Mucosa of descending colon (tissue), 3 donors: ENCODE data around the gene VMP1. TPM values are rescaled to one million over a fixed set of nuclear protein-coding genes. Genes with fewer than 3 reads are reported as not detected.

ENCODE experiments used
- ATAC-seq: fragments of 200-7000 bp; cut with Tn5 transposase; one replicate; pipeline ENCODE4 v1.9.1; 2020; ENCODE audit warnings: mild to moderate bottlenecking, moderate library complexity
- DNase-seq, 3 donors: peaks; one replicate each; pipeline ENCODE4 v3.0.0-alpha.2; 2020
- H3K36me3 ChIP-seq: fragments of 200-600 bp; one replicate; pipeline ENCODE4 v1.8.0; 2021; ENCODE audit warnings: low read depth, mild to moderate bottlenecking
- H3K4me1 ChIP-seq: fragments of 200-600 bp; one replicate; pipeline ENCODE4 v1.8.0; 2021; ENCODE audit warnings: low read depth, mild to moderate bottlenecking
- H3K4me3 ChIP-seq: fragments of 200-600 bp; one replicate; pipeline ENCODE4 v1.8.0; 2021; ENCODE audit warnings: mild to moderate bottlenecking
- H3K9me3 ChIP-seq: fragments of 200-600 bp; one replicate; pipeline ENCODE4 v1.8.0; 2021; ENCODE audit warnings: mild to moderate bottlenecking
- intact Hi-C, 2 donors: fragments of 100-400 bp; cut with DNase I in 1 of 2; cut with micrococcal nuclease in 1 of 2; formaldehyde crosslinking; loops; one replicate each; pipeline versions ENCODE4 v1.11.0 to v1.11.1; 2022; cut with DNase I, micrococcal nuclease
- microRNA-seq: library from miRNA; unstranded; fragments of <30 nt; microRNA quantifications from one replicate; pipeline ENCODE4, GENCODE V29; 2019
- total RNA-seq, 3 donors: library from RNA; stranded (reverse); fragmentation: NEBNext Ultra II Directional in 2 of 3; extraction: Animal tissue kit (Norgen Biotek cat#: 25700) in 2 of 3; gene quantifications; one replicate each; pipeline versions ENCODE4 v1.2.1 to v1.2.4, GENCODE V29; 2021 to 2023
- TF ChIP-seq, protein P1 (sequence below): fragments of 200-600 bp; IDR thresholded peaks from one replicate; pipeline ENCODE4 v1.8.0; 2022; ENCODE audit warnings: antibody characterized with exemption, mild to moderate bottlenecking
- donor health status: DM: no; HTN: no; CAD: no; lungs with moderate emphysema.
- donor health status: DM: no; HTN: no; CAD: no.
- donor health status: DM: no; HTN: yes; CAD: no.

VMP1 gene
- total RNA-seq, 3 donors from 2014 or later: 257 to 361 (median 266) TPM

DNA sequence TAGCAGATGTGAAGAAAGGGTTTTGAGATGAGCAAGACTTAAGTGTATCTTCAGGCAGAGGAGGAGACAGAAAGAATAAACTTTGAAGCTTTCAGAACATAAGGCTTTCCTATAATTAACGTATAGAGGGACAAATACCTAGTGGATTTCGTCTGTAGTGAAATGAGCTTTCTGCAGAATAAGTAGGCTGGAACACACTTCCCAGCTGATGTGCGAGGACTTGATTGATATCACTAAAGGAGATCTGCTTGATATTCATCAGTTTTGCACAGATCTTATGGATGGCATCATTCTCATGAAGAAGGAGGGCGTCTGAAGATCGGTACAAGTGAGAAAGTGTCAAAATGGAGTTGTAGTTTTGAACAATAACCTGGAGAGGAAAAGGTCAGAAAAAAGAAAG is 170.5 kb downstream of the VMP1 start:
- DNase-seq (no peak), ATAC-seq (no peak)
- TF ChIP-seq, protein P1, sequence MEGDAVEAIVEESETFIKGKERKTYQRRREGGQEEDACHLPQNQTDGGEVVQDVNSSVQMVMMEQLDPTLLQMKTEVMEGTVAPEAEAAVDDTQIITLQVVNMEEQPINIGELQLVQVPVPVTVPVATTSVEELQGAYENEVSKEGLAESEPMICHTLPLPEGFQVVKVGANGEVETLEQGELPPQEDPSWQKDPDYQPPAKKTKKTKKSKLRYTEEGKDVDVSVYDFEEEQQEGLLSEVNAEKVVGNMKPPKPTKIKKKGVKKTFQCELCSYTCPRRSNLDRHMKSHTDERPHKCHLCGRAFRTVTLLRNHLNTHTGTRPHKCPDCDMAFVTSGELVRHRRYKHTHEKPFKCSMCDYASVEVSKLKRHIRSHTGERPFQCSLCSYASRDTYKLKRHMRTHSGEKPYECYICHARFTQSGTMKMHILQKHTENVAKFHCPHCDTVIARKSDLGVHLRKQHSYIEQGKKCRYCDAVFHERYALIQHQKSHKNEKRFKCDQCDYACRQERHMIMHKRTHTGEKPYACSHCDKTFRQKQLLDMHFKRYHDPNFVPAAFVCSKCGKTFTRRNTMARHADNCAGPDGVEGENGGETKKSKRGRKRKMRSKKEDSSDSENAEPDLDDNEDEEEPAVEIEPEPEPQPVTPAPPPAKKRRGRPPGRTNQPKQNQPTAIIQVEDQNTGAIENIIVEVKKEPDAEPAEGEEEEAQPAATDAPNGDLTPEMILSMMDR: no peak
- H3K36me3 ChIP-seq: peaks cover 5% of the 10 kb centered on the region
- intact Hi-C loops: no loop called here
- no peaks in the 10 kb centered on the region for H3K4me1 ChIP-seq
- no peaks in the 10 kb centered on the region for H3K9me3 ChIP-seq
- no peak overlapping the region for H3K4me3 ChIP-seq

DNA sequence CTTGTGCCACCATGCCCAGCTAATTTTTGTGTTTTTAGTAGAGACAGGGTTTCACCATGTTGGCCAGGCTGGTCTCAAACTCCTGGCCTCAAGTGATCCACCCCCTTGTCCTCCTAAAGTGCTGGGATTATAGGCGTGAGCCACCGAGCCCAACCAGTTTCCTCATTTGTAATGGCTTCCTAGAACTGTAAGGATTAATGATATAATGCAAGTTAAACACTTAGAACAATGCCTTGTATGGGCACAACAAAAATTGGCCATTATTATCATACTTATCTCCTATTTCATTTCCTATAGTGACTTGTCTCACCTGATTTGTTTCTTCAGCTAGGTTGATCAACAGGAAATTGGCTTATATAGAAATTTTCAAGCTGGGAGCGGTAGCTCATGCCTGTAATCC is 171.2 kb downstream of the VMP1 start:
- H3K9me3 ChIP-seq: no peaks in the 10 kb centered on the region
- DNase-seq: no peak
- no peak overlapping the region for H3K4me3 ChIP-seq
- TF ChIP-seq, protein P1: no peak
- intact Hi-C loops: no loop called here
- H3K36me3 ChIP-seq: peaks cover 5% of the 10 kb centered on the region
- no peak for ATAC-seq
- H3K4me1 ChIP-seq: no peaks in the 10 kb centered on the region

DNA sequence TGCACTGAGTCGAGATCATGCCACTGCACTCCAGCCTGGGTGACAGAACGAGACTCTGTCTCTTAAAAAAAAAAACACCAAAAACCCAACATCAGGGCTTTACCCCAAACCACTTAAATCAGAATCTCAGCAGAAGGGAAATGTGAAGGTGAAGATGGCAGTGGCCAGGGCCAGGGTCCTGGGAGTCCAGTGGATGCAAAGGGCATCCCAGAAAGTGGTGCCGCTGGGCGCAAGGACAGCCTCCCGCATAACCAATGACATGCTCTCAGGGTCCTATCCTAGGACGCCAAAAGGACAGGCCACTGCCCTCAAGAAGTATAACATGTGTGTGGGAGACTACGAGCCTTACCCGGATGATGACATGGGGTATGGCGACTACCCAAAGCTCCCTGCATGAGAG is 177.4 kb downstream of the VMP1 start:
- ATAC-seq (no peak), DNase-seq (no peak)
- Histone ChIP-seq H3K4me1 (no peaks in the 10 kb centered on the region), H3K4me3 (no peak overlapping the region), H3K9me3 (no peaks in the 10 kb centered on the region), H3K36me3 (peaks cover 11% of the 10 kb centered on the region)
- TF ChIP-seq, protein P1: no peak
- intact Hi-C loops: no loop called here

DNA sequence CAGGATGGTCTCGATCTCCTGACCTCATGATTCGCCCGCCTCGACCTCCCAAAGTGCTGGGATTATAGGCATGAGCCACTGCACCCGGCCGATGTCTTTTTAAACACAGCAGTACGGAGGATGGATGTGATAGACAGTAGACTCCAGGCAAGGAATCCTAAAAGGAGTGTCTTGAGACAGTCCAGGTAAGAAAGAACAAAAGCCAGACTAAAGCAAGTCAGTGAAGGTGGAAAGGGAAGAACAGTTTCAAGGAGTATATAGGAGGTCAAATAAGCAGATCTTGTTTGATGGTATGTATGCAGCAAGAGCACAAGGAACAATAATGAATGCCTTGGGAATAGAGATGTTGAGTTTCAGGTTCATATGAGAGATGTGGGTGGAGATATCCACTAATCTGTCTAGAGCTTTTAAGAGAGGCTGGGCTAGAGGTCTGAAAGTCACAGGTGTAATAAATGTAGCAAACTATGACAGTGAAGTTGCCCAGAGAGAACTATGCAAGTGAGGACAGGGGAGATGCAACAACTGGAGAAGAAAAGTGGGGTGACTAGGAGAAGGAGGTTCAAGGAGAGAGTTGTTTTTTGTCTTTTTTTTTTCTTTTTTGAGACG is 180.8 kb downstream of the VMP1 start:
- ATAC-seq (no peak), DNase-seq (no peak)
- peaks cover 11% of the 10 kb centered on the region for H3K4me1 ChIP-seq
- intact Hi-C loops: no loop called here
- TF ChIP-seq, protein P1: no peak
- peaks cover 6% of the 10 kb centered on the region for H3K36me3 ChIP-seq
- no peak overlapping the region for H3K4me3 ChIP-seq
- H3K9me3 ChIP-seq: no peaks in the 10 kb centered on the region

DNA sequence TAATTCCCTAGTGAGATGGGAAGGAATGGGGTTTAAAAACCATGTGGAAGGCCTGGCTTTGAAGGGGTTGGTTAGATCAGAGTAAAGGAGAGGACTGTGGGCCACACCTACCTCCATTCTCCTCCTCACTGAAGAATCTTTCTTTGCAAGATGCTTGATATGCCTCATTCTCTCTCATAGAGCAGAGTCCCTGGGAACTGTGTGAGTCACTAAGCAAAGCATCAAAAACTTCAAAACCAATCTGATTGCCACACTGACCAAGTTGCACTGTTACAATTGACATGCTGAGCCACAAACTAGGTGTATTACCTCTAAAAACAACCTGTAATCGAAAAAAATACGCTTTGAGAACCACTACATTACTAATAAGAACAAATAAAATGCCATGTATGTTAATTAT is 183.3 kb downstream of the VMP1 start:
- intact Hi-C loops: no loop called here
- TF ChIP-seq, protein P1: no peak
- DNase-seq (no peak), ATAC-seq (no peak)
- peaks cover 20% of the 10 kb centered on the region for H3K4me1 ChIP-seq
- H3K4me3 ChIP-seq: no peak overlapping the region
- H3K36me3 ChIP-seq: no peaks in the 10 kb centered on the region
- H3K9me3 ChIP-seq: no peaks in the 10 kb centered on the region

Small RNAs within 50 kb of the gene (microRNA-seq; reads per million reads assigned to microRNA genes)
- gene MIR21: 304,663 reads per million, percentile 100 among the genes with 10 or more reads in this experiment

Other genes starting within 250 kb of the VMP1 start
- gene DHX40, start 142.0 kb upstream of the VMP1 start, total RNA-seq: 10 to 100 TPM; 18.1 to 27.8 (median 19.8) TPM
- 100 to 1,000 TPM; 264 to 306 (median 286) TPM for gene CLTC, start 87.8 kb upstream of the VMP1 start, total RNA-seq
- gene PTRH2, start 224 bp upstream of the VMP1 start, total RNA-seq: 10 to 100 TPM; 17.0 to 20.4 (median 20.2) TPM
- 10 to 100 TPM in 1 of 3 donors, 1 to 10 TPM in 2; 6.1 to 11.4 (median 6.2) TPM for gene TUBD1, start 185.3 kb downstream of the VMP1 start, total RNA-seq
- 10 to 100 TPM; 27.9 to 41.7 (median 30.6) TPM for gene RPS6KB1, start 185.5 kb downstream of the VMP1 start, total RNA-seq